Endothelial cell (in vitro differentiated cells): Measurements from ENCODE around the gene SPIN2A. TPM values are rescaled to one million over a fixed set of nuclear protein-coding genes. Genes with fewer than 3 reads are reported as not detected.
"Not testable (repeated sequence)": the region's sequence is repeated elsewhere in the genome, so short reads cannot be mapped to it uniquely, and the experiment has no call there.

ENCODE experiments used
- DNase-seq: peaks from one replicate; pipeline ENCODE4 v3.0.0; 2021; ENCODE audit warnings: low spot score
- H3K27ac Mint-ChIP-seq: one replicate; pipeline ENCODE4 v1.8.0; 2021; ENCODE audit warnings: mixed read lengths, inconsistent platforms; ENCODE audit not compliant: unreplicated experiment
- H3K27me3 Mint-ChIP-seq: one replicate; pipeline ENCODE4 v1.8.0; 2021; ENCODE audit warnings: mild to moderate bottlenecking, moderate library complexity, mixed read lengths, inconsistent platforms; ENCODE audit not compliant: unreplicated experiment
- H3K36me3 Mint-ChIP-seq: one replicate; pipeline ENCODE4 v1.8.0; 2021; ENCODE audit warnings: mild to moderate bottlenecking, low read depth, mixed read lengths, inconsistent platforms; ENCODE audit not compliant: unreplicated experiment
- H3K4me1 Mint-ChIP-seq: one replicate; pipeline ENCODE4 v1.8.0; 2021; ENCODE audit warnings: mild to moderate bottlenecking, mixed read lengths, inconsistent platforms; ENCODE audit not compliant: unreplicated experiment
- H3K4me3 Mint-ChIP-seq: one replicate; pipeline ENCODE4 v1.8.0; 2021; ENCODE audit warnings: mild to moderate bottlenecking, mixed read lengths, inconsistent platforms; ENCODE audit not compliant: unreplicated experiment
- H3K9me3 Mint-ChIP-seq: one replicate; pipeline ENCODE4 v1.8.0; 2021; ENCODE audit warnings: mixed read lengths, inconsistent platforms; ENCODE audit not compliant: unreplicated experiment
- CTCF ChIP-seq: fragments of 200-600 bp; sonication (generic); IDR thresholded peaks from one replicate; pipeline ENCODE4 v1.5.0; 2021; ENCODE audit warnings: antibody characterized with exemption; ENCODE audit not compliant: unreplicated experiment
- total RNA-seq: library from RNA; stranded (reverse); fragmentation: NEBNext Ultra II Directional; extraction: Animal tissue kit (Norgen Biotek cat#: 25700); gene quantifications from one replicate; pipeline ENCODE4 v1.2.1, GENCODE V29; 2021; ENCODE audit not compliant: unreplicated experiment

Gene SPIN2A
- total RNA-seq, 1 donor from 2014 or later, result 1.6 TPM

DNA sequence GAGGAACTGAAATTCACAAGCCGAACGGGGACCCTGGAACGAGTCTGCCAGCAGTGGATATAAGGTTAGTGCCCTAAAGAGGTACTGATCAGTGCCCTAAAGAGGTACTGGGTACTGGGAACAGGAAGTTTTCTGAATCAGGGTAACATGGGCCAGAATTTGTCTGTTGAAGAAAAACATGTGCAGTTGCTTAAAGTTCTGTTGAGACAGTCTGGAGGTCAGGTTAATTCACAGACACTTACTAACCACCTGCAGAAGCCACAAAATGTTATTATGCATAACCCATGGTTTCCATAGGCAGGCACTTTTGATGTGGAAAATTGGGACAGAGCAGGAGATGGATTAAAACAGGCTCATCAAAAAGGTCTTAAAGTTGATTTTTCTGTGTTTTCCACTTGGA, 33.7 kb downstream of the SPIN2A start:
- no peak for TF ChIP-seq CTCF
- Mint-ChIP-seq H3K4me1 (peaks cover 8% of the 10 kb centered on the region), H3K4me3 (no peak overlapping the region), H3K9me3 (no peaks in the 10 kb centered on the region), H3K27me3 (no peaks in the 10 kb centered on the region), H3K27ac (no peak overlapping the region), H3K36me3 (peaks cover 22% of the 10 kb centered on the region)
- DNase-seq, result no peak

GRCh38 chrX:57102918-57103317, 34.3 kb downstream of the SPIN2A start:
- not testable (repeated sequence) for H3K4me3 Mint-ChIP-seq, H3K4me1 Mint-ChIP-seq, DNase-seq, H3K9me3 Mint-ChIP-seq, H3K27me3 Mint-ChIP-seq, H3K27ac Mint-ChIP-seq
- H3K36me3 Mint-ChIP-seq, result peaks cover 28% of the 10 kb centered on the region

Other genes starting within 250 kb of the SPIN2A start
- 7.9 TPM for gene SPIN3, start 141.9 kb downstream of the SPIN2A start, total RNA-seq
- 16.5 TPM for gene SPIN2B, start 15.8 kb downstream of the SPIN2A start, total RNA-seq
- gene FAAH2, start 149.3 kb upstream of the SPIN2A start, total RNA-seq, result 4.0 TPM